Stimulated activated memory B cell treated with anti-CD40 and anti-IgM and Interleukin-4, amounts not matched to agents 10 μg/mL and 1 μg/mL and 100 μg/mL, for 72 hours (primary cell): Measurements from ENCODE around the gene FKBP5.

Experiments used
- ATAC-seq: fragments of 150-1000 bp; cut with Tn5 transposase; 2 replicates; pipeline ENCODE4 v1.10.0; 2021
- H3K27ac Mint-ChIP-seq: one replicate; pipeline ENCODE4 v1.8.0; 2022; ENCODE audit warnings: mild to moderate bottlenecking, mixed read lengths
- H3K27me3 Mint-ChIP-seq: one replicate; pipeline ENCODE4 v1.8.0; 2022; ENCODE audit warnings: mixed read lengths
- H3K36me3 Mint-ChIP-seq: one replicate; pipeline ENCODE4 v1.8.0; 2022; ENCODE audit warnings: mixed read lengths
- H3K4me1 Mint-ChIP-seq: one replicate; pipeline ENCODE4 v1.8.0; 2022; ENCODE audit warnings: mixed read lengths
- H3K4me3 Mint-ChIP-seq: one replicate; pipeline ENCODE4 v1.8.0; 2022; ENCODE audit warnings: mild to moderate bottlenecking, moderate library complexity, mixed read lengths
- H3K9me3 Mint-ChIP-seq: one replicate; pipeline ENCODE4 v1.8.0; 2022; ENCODE audit warnings: mixed read lengths

FKBP5 gene

GRCh38 chr6:35635601-35636597 lies 52.8 kb downstream of the FKBP5 start:
- no peak overlapping the region for H3K4me3 Mint-ChIP-seq
- no peak overlapping the region for H3K27ac Mint-ChIP-seq
- H3K4me1 Mint-ChIP-seq, result no peaks in the 10 kb centered on the region
- ATAC-seq, result no peak
- no peaks in the 10 kb centered on the region for H3K27me3 Mint-ChIP-seq
- H3K36me3 Mint-ChIP-seq, result peaks cover 14% of the 10 kb centered on the region
- no peaks in the 10 kb centered on the region for H3K9me3 Mint-ChIP-seq

- H3K9me3 Mint-ChIP-seq, result no peaks in the 10 kb centered on the region
- no peaks in the 10 kb centered on the region for H3K27me3 Mint-ChIP-seq
- ATAC-seq, result no peak
- no peaks in the 10 kb centered on the region for H3K4me1 Mint-ChIP-seq
- H3K27ac Mint-ChIP-seq, result no peak overlapping the region
- peaks cover 24% of the 10 kb centered on the region for H3K36me3 Mint-ChIP-seq
- H3K4me3 Mint-ChIP-seq, result no peak overlapping the region
These were observed 54.4 kb downstream of the FKBP5 start for GRCh38 chr6:35634316-35634715.

GRCh38 chr6:35633579-35634089 lies 55.1 kb downstream of the FKBP5 start:
- H3K27me3 Mint-ChIP-seq, result no peaks in the 10 kb centered on the region
- no peak for ATAC-seq
- no peaks in the 10 kb centered on the region for H3K9me3 Mint-ChIP-seq
- no peak overlapping the region for H3K4me3 Mint-ChIP-seq
- H3K27ac Mint-ChIP-seq, result no peak overlapping the region
- H3K4me1 Mint-ChIP-seq, result no peaks in the 10 kb centered on the region
- peaks cover 24% of the 10 kb centered on the region for H3K36me3 Mint-ChIP-seq

- no peaks in the 10 kb centered on the region for H3K9me3 Mint-ChIP-seq
- ATAC-seq, result no peak
- H3K27ac Mint-ChIP-seq, result no peak overlapping the region
- no peak overlapping the region for H3K4me3 Mint-ChIP-seq
- H3K27me3 Mint-ChIP-seq, result no peaks in the 10 kb centered on the region
- no peaks in the 10 kb centered on the region for H3K4me1 Mint-ChIP-seq
- H3K36me3 Mint-ChIP-seq, result peaks cover 29% of the 10 kb centered on the region
These were observed 58.8 kb downstream of the FKBP5 start for GRCh38 chr6:35629876-35630378.

GRCh38 chr6:35626401-35626800 lies 62.3 kb downstream of the FKBP5 start:
- Mint-ChIP-seq H3K27me3 (no peaks in the 10 kb centered on the region), H3K9me3 (no peaks in the 10 kb centered on the region), H3K36me3 (peaks cover 23% of the 10 kb centered on the region), H3K4me3 (no peak overlapping the region), H3K27ac (no peak overlapping the region), H3K4me1 (no peaks in the 10 kb centered on the region)
- no peak for ATAC-seq

GRCh38 chr6:35624341-35625070 lies 64.2 kb downstream of the FKBP5 start:
- no peak overlapping the region for H3K4me3 Mint-ChIP-seq
- no peak for ATAC-seq
- H3K36me3 Mint-ChIP-seq, result peaks cover 16% of the 10 kb centered on the region
- H3K27me3 Mint-ChIP-seq, result no peaks in the 10 kb centered on the region
- no peaks in the 10 kb centered on the region for H3K9me3 Mint-ChIP-seq
- H3K27ac Mint-ChIP-seq, result no peak overlapping the region
- H3K4me1 Mint-ChIP-seq, result no peaks in the 10 kb centered on the region

- ATAC-seq, result no peak
- H3K27me3 Mint-ChIP-seq, result no peaks in the 10 kb centered on the region
- H3K27ac Mint-ChIP-seq, result no peak overlapping the region
- no peak overlapping the region for H3K4me3 Mint-ChIP-seq
- no peaks in the 10 kb centered on the region for H3K9me3 Mint-ChIP-seq
- peaks cover 30% of the 10 kb centered on the region for H3K36me3 Mint-ChIP-seq
- H3K4me1 Mint-ChIP-seq, result no peaks in the 10 kb centered on the region
These were observed 66.4 kb downstream of the FKBP5 start for GRCh38 chr6:35622283-35622682.

GRCh38 chr6:35620706-35621105 lies 68.0 kb downstream of the FKBP5 start:
- no peak for ATAC-seq
- no peaks in the 10 kb centered on the region for H3K4me1 Mint-ChIP-seq
- no peak overlapping the region for H3K4me3 Mint-ChIP-seq
- no peaks in the 10 kb centered on the region for H3K9me3 Mint-ChIP-seq
- H3K36me3 Mint-ChIP-seq, result peaks cover 20% of the 10 kb centered on the region
- H3K27ac Mint-ChIP-seq, result no peak overlapping the region
- H3K27me3 Mint-ChIP-seq, result no peaks in the 10 kb centered on the region

- no peak overlapping the region for H3K4me3 Mint-ChIP-seq
- H3K27me3 Mint-ChIP-seq, result no peaks in the 10 kb centered on the region
- H3K9me3 Mint-ChIP-seq, result no peaks in the 10 kb centered on the region
- H3K4me1 Mint-ChIP-seq, result no peaks in the 10 kb centered on the region
- H3K36me3 Mint-ChIP-seq, result peaks cover 61% of the 10 kb centered on the region
- ATAC-seq, result no peak
- no peak overlapping the region for H3K27ac Mint-ChIP-seq
These were observed 75.0 kb downstream of the FKBP5 start for GRCh38 chr6:35613762-35614161.

- Mint-ChIP-seq H3K36me3 (peaks cover 53% of the 10 kb centered on the region), H3K4me3 (no peak overlapping the region), H3K9me3 (no peaks in the 10 kb centered on the region), H3K27me3 (no peaks in the 10 kb centered on the region), H3K4me1 (peaks cover 1% of the 10 kb centered on the region), H3K27ac (no peak overlapping the region)
- no peak for ATAC-seq
These were observed 77.5 kb downstream of the FKBP5 start for GRCh38 chr6:35611240-35611639.

GRCh38 chr6:35610830-35611229 lies 77.9 kb downstream of the FKBP5 start:
- Mint-ChIP-seq H3K9me3 (no peaks in the 10 kb centered on the region), H3K4me3 (no peak overlapping the region), H3K4me1 (peaks cover 5% of the 10 kb centered on the region), H3K27me3 (no peaks in the 10 kb centered on the region), H3K36me3 (peaks cover 57% of the 10 kb centered on the region), H3K27ac (no peak overlapping the region)
- no peak for ATAC-seq

- Mint-ChIP-seq H3K4me3 (no peak overlapping the region), H3K27ac (no peak overlapping the region), H3K36me3 (peaks cover 52% of the 10 kb centered on the region), H3K4me1 (peaks cover 9% of the 10 kb centered on the region), H3K27me3 (no peaks in the 10 kb centered on the region), H3K9me3 (no peaks in the 10 kb centered on the region)
- ATAC-seq, result no peak
These were observed 79.1 kb downstream of the FKBP5 start for GRCh38 chr6:35609588-35609987.

- H3K4me3 Mint-ChIP-seq, result no peak overlapping the region
- H3K27me3 Mint-ChIP-seq, result no peaks in the 10 kb centered on the region
- no peak overlapping the region for H3K27ac Mint-ChIP-seq
- peaks cover 37% of the 10 kb centered on the region for H3K36me3 Mint-ChIP-seq
- ATAC-seq, result no peak
- H3K9me3 Mint-ChIP-seq, result no peaks in the 10 kb centered on the region
- peaks cover 13% of the 10 kb centered on the region for H3K4me1 Mint-ChIP-seq
These were observed 81.0 kb downstream of the FKBP5 start for GRCh38 chr6:35607517-35608233.

- H3K27ac Mint-ChIP-seq, result no peak overlapping the region
- H3K9me3 Mint-ChIP-seq, result no peaks in the 10 kb centered on the region
- no peaks in the 10 kb centered on the region for H3K27me3 Mint-ChIP-seq
- no peak for ATAC-seq
- H3K4me3 Mint-ChIP-seq, result no peak overlapping the region
- peaks cover 19% of the 10 kb centered on the region for H3K36me3 Mint-ChIP-seq
- peaks cover 31% of the 10 kb centered on the region for H3K4me1 Mint-ChIP-seq
These were observed 83.1 kb downstream of the FKBP5 start for GRCh38 chr6:35605600-35605999.
